ENCODE measurements around the gene TRDMT1. TPM values are rescaled to one million over a fixed set of nuclear protein-coding genes. Genes with fewer than 3 reads are reported as not detected.

Gene TRDMT1
- total RNA-seq, 1 experiment from 2014 or later: 20.2 TPM

- H3K27ac ChIP-seq (ENCODE audit: insufficient read length, low read depth, low read length): no peak overlapping the region
- H3K27me3 ChIP-seq (ENCODE audit: insufficient read depth, low read length): no peaks in the 10 kb centered on the region; the same call in 1 of the 2 replicates
- no peak overlapping the region for H3T11ph ChIP-seq (ENCODE audit: low read length)
- H2BK12ac ChIP-seq (ENCODE audit: insufficient read length, low read depth, low read length): no peak overlapping the region
- H3K14ac ChIP-seq (ENCODE audit: insufficient read depth, low read length): no peak overlapping the region
- H3K9me3 ChIP-seq (ENCODE audit: control insufficient read depth, low read depth, low read length): no peaks in the 10 kb centered on the region
- H3K4me3 Mint-ChIP-seq: no peak overlapping the region
- no peaks in the 10 kb centered on the region for H3K4me1 ChIP-seq (ENCODE audit: insufficient read depth, low read length)
- H3K18ac ChIP-seq (ENCODE audit: insufficient read length, low read depth, low read length): no peak overlapping the region
- no peak overlapping the region for H3K27ac Mint-ChIP-seq
- no peaks in the 10 kb centered on the region for H3K27me3 Mint-ChIP-seq (ENCODE audit: low read depth)
- no peak overlapping the region for H3K4ac ChIP-seq (ENCODE audit: low read depth, low read length)
- H3K79me1 ChIP-seq (ENCODE audit: insufficient read depth, low read depth, low read length, poor library complexity, severe bottlenecking): no peaks in the 10 kb centered on the region
- H4K20me1 ChIP-seq (ENCODE audit: control insufficient read depth, insufficient read depth, insufficient read length): no peaks in the 10 kb centered on the region
- H3K4me2 ChIP-seq (ENCODE audit: insufficient read depth, insufficient read length, low read length): no peak overlapping the region
- H2BK15ac ChIP-seq (ENCODE audit: low read depth, low read length): no peak overlapping the region
- H2AK5ac ChIP-seq (ENCODE audit: insufficient read length, low read length): no peak overlapping the region
- no peak overlapping the region for H3K56ac ChIP-seq (ENCODE audit: insufficient read length, low read depth, low read length)
- TF ChIP-seq, protein P1, sequence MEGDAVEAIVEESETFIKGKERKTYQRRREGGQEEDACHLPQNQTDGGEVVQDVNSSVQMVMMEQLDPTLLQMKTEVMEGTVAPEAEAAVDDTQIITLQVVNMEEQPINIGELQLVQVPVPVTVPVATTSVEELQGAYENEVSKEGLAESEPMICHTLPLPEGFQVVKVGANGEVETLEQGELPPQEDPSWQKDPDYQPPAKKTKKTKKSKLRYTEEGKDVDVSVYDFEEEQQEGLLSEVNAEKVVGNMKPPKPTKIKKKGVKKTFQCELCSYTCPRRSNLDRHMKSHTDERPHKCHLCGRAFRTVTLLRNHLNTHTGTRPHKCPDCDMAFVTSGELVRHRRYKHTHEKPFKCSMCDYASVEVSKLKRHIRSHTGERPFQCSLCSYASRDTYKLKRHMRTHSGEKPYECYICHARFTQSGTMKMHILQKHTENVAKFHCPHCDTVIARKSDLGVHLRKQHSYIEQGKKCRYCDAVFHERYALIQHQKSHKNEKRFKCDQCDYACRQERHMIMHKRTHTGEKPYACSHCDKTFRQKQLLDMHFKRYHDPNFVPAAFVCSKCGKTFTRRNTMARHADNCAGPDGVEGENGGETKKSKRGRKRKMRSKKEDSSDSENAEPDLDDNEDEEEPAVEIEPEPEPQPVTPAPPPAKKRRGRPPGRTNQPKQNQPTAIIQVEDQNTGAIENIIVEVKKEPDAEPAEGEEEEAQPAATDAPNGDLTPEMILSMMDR (conservative IDR thresholded peaks at IDR 0.05): no peak
- no peak for DNase-seq
- no peak overlapping the region for H4K5ac ChIP-seq (ENCODE audit: insufficient read length, low read depth, low read length)
- no peaks in the 10 kb centered on the region for H3K9me3 Mint-ChIP-seq
- H3K9ac ChIP-seq (ENCODE audit: extremely low read depth, insufficient read length, low read length): no peak overlapping the region
- no peak overlapping the region for H4K8ac ChIP-seq (replicated peaks; ENCODE audit: insufficient read length, low read depth, low read length)
- H2AFZ ChIP-seq (ENCODE audit: low read length): no peak overlapping the region
- no peak overlapping the region for H3K23ac ChIP-seq (ENCODE audit: insufficient read length, low read depth, low read length)
- H2BK120ac ChIP-seq (ENCODE audit: low read depth, low read length, poor library complexity, severe bottlenecking): no peak overlapping the region
- H4K91ac ChIP-seq (ENCODE audit: insufficient read length, low read depth, low read length): no peak overlapping the region
- H3K23me2 ChIP-seq (ENCODE audit: insufficient read length, low read depth, low read length, poor library complexity, severe bottlenecking): no peaks in the 10 kb centered on the region
- no peaks in the 10 kb centered on the region; a peak in 1 of 7 replicates for H3K36me3 Mint-ChIP-seq (ENCODE audit: insufficient read depth in 1 of 3, low read depth in 3 of 3)
- no peak overlapping the region for H2BK20ac ChIP-seq (ENCODE audit: low read depth, low read length, poor library complexity, severe bottlenecking)
- peaks cover 10 to 11% of the 10 kb centered on the region in 2 experiments for H3K4me1 Mint-ChIP-seq
- no peak overlapping the region for H2BK5ac ChIP-seq (ENCODE audit: insufficient read length, low read length)
- no peaks in the 10 kb centered on the region for H3K79me2 ChIP-seq (ENCODE audit: insufficient read depth, low read length)
These were observed 61.1 kb downstream of the TRDMT1 start for GRCh38 chr10:17140386-17140761.

All from H9 (cell line).